Glutamatergic neuron (in vitro differentiated cells): ENCODE data around the gene LRRC42. TPM values are rescaled to one million over a fixed set of nuclear protein-coding genes. Genes with fewer than 3 reads are reported as not detected.

Experiments
- DNase-seq: peaks from one replicate; pipeline ENCODE4 v3.0.0; 2022
- H3K27ac Mint-ChIP-seq: one replicate; pipeline ENCODE4 v1.8.0; 2020; ENCODE audit warnings: mild to moderate bottlenecking, mixed read lengths, inconsistent platforms; ENCODE audit not compliant: unreplicated experiment
- H3K27me3 Mint-ChIP-seq: one replicate; pipeline ENCODE4 v1.8.0; 2020; ENCODE audit warnings: mild to moderate bottlenecking, moderate library complexity, mixed read lengths, inconsistent platforms; ENCODE audit not compliant: unreplicated experiment
- H3K36me3 Mint-ChIP-seq: one replicate; pipeline ENCODE4 v1.8.0; 2020; ENCODE audit warnings: mild to moderate bottlenecking, mixed read lengths, inconsistent platforms; ENCODE audit not compliant: unreplicated experiment
- H3K4me1 Mint-ChIP-seq: one replicate; pipeline ENCODE4 v1.8.0; 2020; ENCODE audit warnings: mild to moderate bottlenecking, low read depth, mixed read lengths, inconsistent platforms; ENCODE audit not compliant: unreplicated experiment
- H3K4me3 Mint-ChIP-seq: one replicate; pipeline ENCODE4 v1.8.0; 2020; ENCODE audit warnings: mild to moderate bottlenecking, mixed read lengths, inconsistent platforms; ENCODE audit not compliant: unreplicated experiment
- H3K9me3 Mint-ChIP-seq: one replicate; pipeline ENCODE4 v1.8.0; 2020; ENCODE audit warnings: mild to moderate bottlenecking, moderate library complexity, mixed read lengths, inconsistent platforms; ENCODE audit not compliant: unreplicated experiment
- CTCF ChIP-seq: fragments of 200-600 bp; sonication (generic); IDR thresholded peaks from one replicate; pipeline ENCODE4 v1.5.0; 2021; ENCODE audit not compliant: partially characterized antibody, unreplicated experiment
- total RNA-seq: library from RNA; stranded (reverse); fragmentation: NEBNext Ultra II Directional; extraction: Animal tissue kit (Norgen Biotek cat#: 25700); gene quantifications from one replicate; pipeline ENCODE4 v1.2.1, GENCODE V29; 2021; ENCODE audit not compliant: unreplicated experiment

LRRC42 gene
- total RNA-seq, 1 donor from 2014 or later, result 37.5 TPM

- no peak for DNase-seq
- no peaks in the 10 kb centered on the region for H3K4me1 Mint-ChIP-seq
- H3K27me3 Mint-ChIP-seq, result no peaks in the 10 kb centered on the region
- peaks cover 1% of the 10 kb centered on the region for H3K9me3 Mint-ChIP-seq
- H3K36me3 Mint-ChIP-seq, result peaks cover 11% of the 10 kb centered on the region
- no peak for TF ChIP-seq CTCF
- no peak overlapping the region for H3K4me3 Mint-ChIP-seq
- no peak overlapping the region for H3K27ac Mint-ChIP-seq
Measured at GRCh38 chr1:53930932-53931331, 15.2 kb upstream of the LRRC42 start.

- Mint-ChIP-seq H3K4me1 (no peaks in the 10 kb centered on the region), H3K27ac (no peak overlapping the region), H3K27me3 (no peaks in the 10 kb centered on the region), H3K4me3 (no peak overlapping the region), H3K9me3 (peaks cover 1% of the 10 kb centered on the region), H3K36me3 (peaks cover 11% of the 10 kb centered on the region)
- no peak for DNase-seq
- no peak for TF ChIP-seq CTCF
Measured at GRCh38 chr1:53931523-53931922, 14.6 kb upstream of the LRRC42 start.

GRCh38 chr1:53934170-53934765 is 11.9 kb upstream of the LRRC42 start:
- no peaks in the 10 kb centered on the region for H3K27me3 Mint-ChIP-seq

GRCh38 chr1:53936430-53936829 is 9.7 kb upstream of the LRRC42 start:
- no peaks in the 10 kb centered on the region for H3K9me3 Mint-ChIP-seq
- H3K36me3 Mint-ChIP-seq, result peaks cover 7% of the 10 kb centered on the region
- H3K27ac Mint-ChIP-seq, result no peak overlapping the region
- no peaks in the 10 kb centered on the region for H3K27me3 Mint-ChIP-seq
- TF ChIP-seq CTCF, result no peak
- H3K4me3 Mint-ChIP-seq, result no peak overlapping the region
- DNase-seq, result no peak
- H3K4me1 Mint-ChIP-seq, result peaks cover 2% of the 10 kb centered on the region

More at GRCh38 chr1:53934170-53934765, 11.9 kb upstream of the LRRC42 start:
- peaks cover 7% of the 10 kb centered on the region for H3K36me3 Mint-ChIP-seq
- no peak overlapping the region for H3K27ac Mint-ChIP-seq
- peaks cover 1% of the 10 kb centered on the region for H3K9me3 Mint-ChIP-seq
- no peak overlapping the region for H3K4me3 Mint-ChIP-seq
- no peak for DNase-seq
- no peak for TF ChIP-seq CTCF
- H3K4me1 Mint-ChIP-seq, result no peaks in the 10 kb centered on the region

- no peaks in the 10 kb centered on the region for H3K9me3 Mint-ChIP-seq
- H3K27me3 Mint-ChIP-seq, result no peaks in the 10 kb centered on the region
- H3K36me3 Mint-ChIP-seq, result peaks cover 6% of the 10 kb centered on the region
- H3K4me3 Mint-ChIP-seq, result no peak overlapping the region
- DNase-seq, result no peak
- no peak overlapping the region for H3K27ac Mint-ChIP-seq
- peaks cover 2% of the 10 kb centered on the region for H3K4me1 Mint-ChIP-seq
- no peak for TF ChIP-seq CTCF
Measured at GRCh38 chr1:53938136-53938830, 7.9 kb upstream of the LRRC42 start.
